ENCODE results near the gene KLK1.

DNA sequence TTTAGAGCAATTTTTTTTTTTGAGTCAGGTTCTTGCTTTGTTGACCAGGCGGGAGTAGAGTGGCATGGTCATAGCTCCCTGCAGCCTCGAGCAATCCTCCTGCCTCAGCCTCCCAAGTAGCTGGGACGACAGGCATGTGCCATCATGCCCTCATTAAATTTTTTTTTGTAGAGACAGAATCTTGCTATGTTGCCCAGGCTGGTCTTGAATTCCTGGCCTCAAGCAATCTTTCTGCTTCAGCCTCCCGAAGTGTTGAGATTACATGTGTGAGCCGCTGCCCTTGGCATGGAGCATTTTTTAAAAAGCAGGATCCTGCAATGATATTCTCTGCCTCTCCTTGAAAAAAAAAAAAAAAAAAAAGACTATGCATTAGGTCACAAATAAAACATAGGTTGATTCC, 47.5 kb downstream of the KLK1 start:
- no peak for TF ChIP-seq POLR2A (IDR thresholded peaks at IDR 0.05)
- TF ChIP-seq, protein P1, sequence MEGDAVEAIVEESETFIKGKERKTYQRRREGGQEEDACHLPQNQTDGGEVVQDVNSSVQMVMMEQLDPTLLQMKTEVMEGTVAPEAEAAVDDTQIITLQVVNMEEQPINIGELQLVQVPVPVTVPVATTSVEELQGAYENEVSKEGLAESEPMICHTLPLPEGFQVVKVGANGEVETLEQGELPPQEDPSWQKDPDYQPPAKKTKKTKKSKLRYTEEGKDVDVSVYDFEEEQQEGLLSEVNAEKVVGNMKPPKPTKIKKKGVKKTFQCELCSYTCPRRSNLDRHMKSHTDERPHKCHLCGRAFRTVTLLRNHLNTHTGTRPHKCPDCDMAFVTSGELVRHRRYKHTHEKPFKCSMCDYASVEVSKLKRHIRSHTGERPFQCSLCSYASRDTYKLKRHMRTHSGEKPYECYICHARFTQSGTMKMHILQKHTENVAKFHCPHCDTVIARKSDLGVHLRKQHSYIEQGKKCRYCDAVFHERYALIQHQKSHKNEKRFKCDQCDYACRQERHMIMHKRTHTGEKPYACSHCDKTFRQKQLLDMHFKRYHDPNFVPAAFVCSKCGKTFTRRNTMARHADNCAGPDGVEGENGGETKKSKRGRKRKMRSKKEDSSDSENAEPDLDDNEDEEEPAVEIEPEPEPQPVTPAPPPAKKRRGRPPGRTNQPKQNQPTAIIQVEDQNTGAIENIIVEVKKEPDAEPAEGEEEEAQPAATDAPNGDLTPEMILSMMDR (IDR thresholded peaks at IDR 0.05 in 4 of 5, conservative IDR thresholded peaks at IDR 0.05 in 1 of 5), result no peak
